NCI-H1694 (cell line): ENCODE measurements around the gene NMD3.
A peak's percentile ranks its signal among the peaks of the same experiment; 100 is the strongest.
"Not testable (repeated sequence)": the region's sequence is repeated elsewhere in the genome, so short reads cannot be mapped to it uniquely, and the experiment has no call there.

ENCODE experiments used
- DNase-seq: peaks from one replicate; lab custom pipeline; 2025; lab: John Stamatoyannopoulos, UW

NMD3 gene

DNA sequence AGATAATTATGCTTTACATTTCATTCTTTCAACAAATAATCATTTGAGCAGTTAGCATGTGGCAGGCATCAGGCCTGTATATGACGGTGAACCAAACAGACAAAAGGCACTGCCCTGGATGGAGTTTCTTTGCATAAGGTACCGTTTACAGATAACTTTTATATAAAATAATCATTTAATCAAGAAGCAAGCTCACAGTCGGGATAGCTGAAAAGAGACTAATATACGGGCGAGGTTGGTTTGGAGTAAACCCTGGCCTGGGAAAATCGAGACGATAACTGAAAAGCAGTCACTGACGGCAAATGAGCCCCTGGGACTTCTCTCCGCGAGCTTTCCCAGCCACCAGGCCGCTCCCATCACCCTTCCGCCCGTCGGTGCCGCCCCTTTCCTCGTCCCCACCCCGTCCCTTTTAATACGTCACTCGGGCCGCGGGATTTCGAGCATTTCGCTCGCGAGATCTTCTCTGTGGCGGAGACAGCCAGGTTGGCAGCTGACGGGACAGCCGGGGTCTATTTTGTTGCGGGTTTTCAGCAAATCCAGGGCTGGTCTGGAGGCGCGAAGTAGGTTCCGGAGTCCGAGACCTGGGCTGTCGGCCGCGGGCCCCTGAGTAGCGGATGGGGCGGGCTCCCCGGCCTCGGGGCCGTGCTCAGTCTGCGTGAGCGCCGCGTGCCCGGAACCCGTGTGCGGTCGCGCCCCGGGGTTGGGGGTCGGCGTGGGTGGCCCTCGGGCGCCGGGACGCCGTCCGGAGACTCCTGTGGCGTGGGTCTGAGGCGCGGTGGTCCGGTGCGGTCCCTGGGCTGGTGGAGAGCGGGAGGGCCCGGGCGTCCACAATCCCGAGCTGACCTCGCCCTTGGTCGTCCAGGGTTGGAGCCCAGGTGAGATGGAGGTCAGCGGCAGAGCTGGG is at the start of gene NMD3:
Gene NMD3, plus strand, starts transcription at position 462 of the 904 bp plus-strand sequence. CDS start 703 bp downstream, outside the sequence.
- DNase-seq: peak; percentile 94

DNA sequence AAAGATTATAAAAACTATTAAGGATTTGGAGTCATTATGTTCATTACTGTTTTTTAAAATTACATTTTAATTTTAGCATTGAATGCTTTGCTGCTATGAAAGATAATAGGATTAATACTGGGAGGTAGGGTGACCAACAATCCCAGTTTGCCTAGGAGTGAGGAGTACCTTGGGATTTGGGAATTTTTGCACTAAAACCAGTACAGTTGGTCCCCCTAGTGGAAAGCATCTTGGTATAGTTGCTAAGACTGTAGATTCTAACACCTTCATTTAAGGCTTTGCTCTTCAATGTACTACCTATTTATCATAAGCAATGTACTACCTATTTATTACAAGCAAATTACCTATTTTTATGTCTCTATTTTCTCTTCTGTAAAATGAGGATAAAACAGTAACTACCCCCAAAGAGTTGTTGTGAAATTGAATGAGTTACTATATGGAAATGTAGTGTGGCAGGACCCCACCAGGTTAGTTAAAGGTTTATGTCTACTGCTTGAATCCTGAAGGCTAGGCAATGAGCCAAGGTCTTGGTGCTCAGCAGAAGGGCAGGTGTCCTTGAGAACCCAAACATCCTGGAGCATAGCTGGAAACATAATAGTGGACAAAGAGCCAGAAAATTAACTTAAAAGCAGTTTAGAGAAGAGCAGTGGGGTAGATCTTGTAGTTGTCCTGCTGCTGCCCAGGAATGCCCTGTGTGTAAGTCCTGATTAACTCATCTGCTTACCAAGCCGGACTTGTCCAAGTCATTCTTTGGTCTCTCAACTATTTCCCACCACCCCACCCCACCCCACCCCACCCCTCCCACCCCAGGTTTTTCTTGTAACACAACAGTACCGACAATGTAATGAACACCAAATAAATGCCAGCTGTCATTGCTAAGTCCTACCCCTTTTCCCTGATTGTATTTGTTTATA is 49.2 kb upstream of the NMD3 start:
- DNase-seq: no peak

DNA sequence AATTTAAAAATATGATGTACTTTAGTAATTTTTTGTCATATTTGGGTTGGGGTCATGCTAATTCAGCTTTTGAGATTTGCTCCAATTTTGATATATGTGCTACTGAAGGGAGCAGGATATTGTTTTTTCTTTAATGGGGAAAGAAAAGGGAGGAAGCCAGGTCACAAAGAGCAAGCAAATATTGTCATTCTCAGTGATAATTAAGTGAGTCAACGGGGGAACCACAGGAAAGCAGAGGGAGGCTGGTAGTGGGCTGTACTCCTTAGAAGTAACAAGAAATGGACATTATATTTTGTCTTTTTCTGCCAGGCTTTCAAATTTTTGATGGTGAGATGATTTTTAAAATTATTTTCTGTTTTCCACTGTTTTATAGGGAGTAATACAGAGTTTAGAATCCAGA is 45.6 kb upstream of the NMD3 start:
- DNase-seq: no peak

DNA sequence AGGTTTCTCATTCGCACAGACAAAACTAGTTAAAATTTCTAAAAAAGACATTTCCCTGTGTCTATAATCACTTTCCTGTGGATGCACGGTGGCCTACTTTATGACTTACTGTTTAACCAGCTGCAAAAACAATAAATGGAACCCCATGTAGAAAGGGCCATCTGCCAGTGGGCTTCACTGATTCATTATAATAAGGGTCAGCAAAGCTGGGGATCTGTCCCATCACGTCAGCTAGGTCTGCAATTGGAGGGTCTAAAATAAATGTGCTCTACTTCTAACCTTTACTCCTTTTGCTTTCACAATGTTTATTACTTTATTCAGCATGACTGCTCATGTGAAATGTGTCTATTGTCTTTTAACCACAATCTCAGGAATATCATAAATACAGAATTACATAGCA is 43.1 kb upstream of the NMD3 start:
- DNase-seq: no peak

DNA sequence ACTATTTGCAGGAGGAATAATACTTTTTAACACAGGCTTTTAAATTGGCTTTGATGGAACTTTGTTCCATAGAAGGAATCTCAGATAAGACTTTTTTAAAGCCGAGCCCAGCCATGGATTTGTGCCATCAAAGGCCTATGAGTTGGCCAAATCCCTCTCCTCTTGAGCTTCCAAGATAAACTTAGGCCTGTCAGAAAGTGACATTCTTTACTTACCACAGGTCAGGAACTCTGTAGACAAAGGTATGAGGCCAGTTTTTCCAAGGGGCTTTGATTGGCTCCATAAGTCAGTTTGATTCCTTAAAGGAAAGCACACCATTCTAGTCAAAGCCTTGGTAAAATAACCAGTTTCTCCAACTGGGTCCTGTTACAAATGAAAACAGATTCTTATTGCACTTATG is 39.7 kb upstream of the NMD3 start:
- not testable (repeated sequence) for DNase-seq

DNA sequence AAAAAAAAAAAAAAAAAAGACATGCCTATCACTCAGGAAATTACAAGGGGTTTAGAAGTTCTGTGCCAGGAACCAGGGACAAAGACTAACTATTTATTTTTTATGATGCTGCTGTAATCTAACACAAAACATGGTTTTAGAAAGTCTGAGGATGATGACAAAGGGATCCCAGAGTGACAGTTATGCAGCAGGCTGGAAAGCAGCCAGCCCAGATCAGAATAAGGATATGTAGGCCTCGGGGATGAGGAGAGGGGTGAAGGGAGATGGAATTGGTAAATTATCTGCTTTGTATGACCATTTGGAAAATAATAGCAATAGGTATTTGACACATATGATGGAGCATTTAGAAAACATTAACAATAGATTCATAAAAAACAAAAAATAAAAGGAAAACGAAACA is 34.1 kb upstream of the NMD3 start:
- DNase-seq: no peak

DNA sequence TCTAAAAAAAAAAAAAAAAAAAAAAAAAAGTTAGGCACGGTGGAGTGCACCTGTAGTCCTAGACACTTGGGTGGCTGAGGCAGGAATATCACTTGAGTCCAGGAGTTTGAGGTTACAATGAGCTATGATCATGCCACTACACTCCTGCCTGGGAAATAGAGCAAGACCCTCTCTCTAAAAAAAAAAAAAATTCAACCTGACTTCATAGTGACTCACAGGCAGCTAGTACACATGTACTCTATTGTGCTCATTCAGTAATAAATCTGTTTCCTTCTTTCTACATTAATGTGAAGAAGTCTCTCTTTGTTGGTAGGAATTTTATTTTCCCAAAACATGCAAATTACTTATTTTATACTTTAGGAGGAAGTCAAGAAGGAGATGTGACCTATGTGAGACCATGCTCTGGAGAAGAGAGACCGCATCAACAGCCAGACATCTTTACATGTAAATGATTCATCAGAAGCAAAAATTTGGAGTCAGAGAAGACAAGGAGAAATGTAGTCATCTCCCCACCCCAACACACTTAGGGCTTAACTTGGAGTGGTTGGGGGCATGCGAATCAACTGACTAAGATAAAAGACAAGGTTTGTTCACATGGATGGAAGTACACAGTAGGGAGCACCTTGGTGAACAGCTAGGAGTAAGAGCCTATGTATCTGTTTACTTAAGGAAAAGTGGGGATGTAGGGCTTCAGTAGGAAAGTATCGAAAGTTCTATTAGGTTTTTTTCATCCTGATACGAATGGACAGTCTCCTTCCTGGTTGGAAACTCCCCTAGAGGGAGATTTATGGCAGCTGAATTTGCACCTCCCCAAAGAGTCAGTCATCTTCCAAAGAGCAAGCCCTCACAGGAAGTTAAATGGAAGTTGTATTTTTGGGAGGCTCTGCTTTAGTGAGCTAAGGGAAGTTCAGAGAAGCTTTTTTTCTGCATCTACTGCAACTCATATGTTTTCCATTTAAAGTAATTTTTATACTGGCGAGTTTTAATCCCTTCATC is 23.0 kb upstream of the NMD3 start:
- DNase-seq: no peak

DNA sequence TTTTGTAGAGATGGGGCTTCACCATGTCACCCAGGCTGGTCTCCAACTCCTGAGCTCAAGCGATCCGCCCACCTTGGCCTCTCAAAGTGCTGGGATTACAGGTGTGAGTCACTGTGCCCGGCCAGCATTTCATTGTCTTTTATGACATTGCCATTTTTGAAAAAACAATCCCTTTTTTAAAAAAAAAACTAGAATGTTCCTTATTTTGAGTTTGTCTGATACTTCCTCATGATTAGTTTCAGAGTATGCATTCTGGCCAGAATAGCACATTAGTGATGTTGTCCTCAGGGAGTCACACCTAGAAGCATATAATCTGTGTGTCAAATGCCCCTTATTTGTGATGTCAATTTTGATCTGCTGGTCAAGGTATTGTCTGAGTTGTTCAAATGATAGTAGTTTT is 21.2 kb upstream of the NMD3 start:
- no peak for DNase-seq

DNA sequence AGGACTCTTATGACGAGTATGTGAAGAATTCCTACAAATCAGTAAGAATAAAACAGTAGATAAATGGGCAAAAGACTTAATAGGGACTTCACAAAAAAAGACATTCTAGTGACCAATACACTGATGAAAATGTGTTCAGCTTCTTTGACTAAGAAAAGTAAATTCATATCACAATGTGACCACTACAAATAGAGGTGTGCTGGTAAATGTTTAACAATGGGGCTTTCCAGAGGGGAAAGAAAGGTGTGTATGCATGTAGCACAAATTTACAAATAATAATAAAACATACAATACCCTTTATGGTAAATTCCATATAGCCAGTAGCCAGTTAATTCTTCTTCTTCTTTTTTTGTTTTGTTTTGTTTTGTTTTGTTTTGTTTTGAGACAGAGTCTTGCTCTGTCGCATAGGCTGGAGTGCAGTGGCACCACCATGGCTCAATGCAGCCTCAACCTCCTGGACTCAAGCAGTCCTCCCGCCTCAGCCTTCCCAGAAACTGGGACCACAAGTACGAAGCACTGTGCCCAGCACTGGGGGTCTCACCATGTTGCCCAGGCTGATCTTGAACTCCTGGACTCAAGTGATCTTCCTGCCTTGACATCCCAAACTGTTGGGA is 17.5 kb upstream of the NMD3 start:
- no peak for DNase-seq

DNA sequence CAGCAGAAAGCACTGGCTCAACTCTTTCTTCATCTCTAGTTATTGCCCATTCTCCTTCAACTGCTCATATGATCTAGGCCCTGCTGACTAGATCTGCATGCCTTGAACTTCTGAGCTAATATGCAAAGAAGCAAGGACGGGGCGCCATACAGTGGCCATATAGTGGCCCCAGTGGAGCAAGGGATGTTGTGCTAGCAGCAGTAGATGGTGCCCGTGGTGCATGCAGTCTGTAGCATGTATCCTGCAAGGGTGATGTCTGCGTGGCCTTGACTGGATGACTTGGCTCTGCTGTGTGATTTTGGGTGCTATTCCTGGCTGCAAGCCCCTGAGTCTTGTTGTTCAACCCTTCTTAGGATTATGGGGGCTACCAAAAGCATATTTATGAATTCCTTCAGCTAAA is 12.2 kb upstream of the NMD3 start:
- DNase-seq: no peak

DNA sequence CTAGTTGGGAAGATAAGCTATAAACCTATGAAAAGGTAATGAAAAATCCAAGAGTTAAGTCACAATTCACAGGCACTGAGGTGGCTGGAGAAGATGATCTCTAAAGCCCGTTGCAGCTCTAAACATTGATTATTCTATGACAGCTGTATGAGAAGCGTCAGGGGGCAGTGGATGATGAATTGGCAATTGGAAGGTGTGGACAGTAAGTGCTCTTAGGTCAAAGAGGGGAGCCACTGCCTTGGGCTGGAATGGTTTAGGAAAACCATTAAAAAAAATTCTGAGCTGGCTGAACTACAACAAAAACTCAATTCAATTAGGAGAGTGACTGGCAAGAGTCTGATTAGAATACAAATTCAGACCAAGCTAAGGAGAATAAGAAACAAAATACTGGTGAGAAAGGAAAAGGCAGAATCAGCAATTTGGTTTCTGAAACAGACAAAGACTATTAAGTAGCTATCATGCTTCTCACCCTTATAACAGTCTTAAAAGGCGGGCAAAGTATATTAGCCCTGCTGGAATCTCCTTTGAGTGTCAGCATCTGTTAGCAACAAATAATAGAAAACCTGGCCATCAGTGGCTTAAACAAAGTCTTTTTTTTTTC is 8.8 kb upstream of the NMD3 start:
- no peak for DNase-seq

DNA sequence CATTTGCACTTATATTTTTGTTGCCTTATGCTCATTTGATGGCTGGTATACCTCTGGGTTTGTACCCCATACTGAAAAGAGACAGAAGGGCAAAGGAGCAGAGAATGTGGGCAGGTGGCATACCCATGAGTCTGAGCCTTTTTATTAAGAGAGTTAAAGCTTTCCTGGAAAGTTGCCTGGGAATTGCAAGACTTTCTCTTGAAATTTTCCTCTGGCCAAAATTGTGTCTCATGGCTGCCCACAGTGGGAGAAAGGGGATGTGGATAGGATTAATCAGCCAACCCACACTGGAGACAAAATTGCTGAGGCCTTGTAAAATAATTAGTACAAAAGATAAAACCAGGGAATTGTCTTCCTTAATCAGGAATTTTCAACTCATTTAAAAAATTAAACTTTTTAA is 8.2 kb upstream of the NMD3 start:
- no peak for DNase-seq

DNA sequence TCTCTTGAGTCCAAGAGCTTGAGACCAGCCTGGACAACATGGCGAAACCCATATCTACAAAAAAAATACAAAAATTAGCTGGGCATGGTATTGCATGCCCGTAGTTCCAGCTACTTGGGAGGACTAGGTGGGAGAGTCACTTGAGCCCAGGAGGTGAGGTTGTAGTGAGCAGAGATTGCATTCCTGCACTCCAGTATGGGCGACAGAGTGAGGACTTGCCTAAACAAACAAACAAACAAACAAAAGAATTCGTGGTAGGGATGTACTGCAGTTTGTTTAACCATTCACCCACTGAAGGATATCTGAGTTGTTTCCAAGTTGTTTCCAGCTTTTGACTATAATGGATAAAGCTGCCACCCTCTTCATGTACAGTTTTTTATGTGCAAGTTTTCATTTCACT is 7.5 kb upstream of the NMD3 start:
- DNase-seq: no peak

DNA sequence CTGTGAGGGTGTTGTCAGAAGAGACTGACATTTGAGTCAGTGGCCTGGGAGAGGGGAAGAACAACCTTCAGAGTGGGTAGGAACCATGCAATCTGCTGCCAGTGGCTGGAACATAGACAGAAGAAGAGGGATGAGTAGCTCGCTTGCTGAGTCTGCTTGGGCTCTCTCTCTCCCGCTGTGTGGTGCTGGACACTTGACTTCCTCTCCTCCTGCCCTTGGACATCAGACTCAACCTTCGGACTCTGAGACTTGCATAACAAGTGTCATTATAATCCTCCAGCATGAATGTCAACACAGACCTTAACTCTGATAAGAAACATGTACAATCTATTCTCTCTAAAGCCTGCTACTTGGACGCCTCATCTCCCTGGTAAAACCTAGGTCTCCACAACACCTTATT is 5.9 kb upstream of the NMD3 start:
- DNase-seq: no peak

DNA sequence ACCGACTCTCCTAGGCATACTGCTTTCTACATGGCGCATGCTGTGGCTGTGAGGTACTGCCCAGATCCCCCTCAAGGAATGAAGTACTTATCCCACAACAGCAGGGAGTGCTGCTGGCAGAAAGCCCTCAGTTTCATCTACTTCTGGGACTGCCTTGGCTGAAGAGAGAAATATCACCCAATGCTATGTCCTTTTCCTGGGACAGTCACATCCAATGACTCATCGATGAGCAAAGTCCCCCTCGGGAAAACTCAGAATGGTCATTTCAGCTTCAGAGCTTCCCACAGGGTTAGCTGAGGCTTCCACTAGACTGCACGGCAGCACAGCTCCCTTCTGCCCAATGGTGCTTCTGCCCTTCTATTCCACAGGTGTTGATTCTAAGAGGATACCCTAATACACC is 3.6 kb upstream of the NMD3 start:
- no peak for DNase-seq

DNA sequence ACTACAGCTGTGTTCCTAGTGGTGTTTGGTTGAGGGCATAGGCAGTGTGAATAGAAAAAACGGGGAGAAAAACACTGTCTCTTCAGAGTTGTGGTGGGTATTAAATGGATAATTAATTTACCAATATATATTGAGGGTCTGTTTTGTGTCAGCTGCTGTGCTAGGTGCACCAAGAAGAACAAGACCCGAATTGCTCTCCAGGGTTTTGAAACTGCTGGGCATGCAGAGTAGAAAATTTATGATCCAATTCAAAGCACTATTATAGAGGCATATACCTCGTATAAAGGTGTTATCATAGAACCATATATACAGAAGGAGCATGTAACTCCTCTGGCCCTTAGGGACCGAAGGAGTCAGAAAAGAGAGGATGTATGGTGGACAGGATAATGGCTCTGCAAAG is 1.6 kb upstream of the NMD3 start:
- no peak for DNase-seq

DNA sequence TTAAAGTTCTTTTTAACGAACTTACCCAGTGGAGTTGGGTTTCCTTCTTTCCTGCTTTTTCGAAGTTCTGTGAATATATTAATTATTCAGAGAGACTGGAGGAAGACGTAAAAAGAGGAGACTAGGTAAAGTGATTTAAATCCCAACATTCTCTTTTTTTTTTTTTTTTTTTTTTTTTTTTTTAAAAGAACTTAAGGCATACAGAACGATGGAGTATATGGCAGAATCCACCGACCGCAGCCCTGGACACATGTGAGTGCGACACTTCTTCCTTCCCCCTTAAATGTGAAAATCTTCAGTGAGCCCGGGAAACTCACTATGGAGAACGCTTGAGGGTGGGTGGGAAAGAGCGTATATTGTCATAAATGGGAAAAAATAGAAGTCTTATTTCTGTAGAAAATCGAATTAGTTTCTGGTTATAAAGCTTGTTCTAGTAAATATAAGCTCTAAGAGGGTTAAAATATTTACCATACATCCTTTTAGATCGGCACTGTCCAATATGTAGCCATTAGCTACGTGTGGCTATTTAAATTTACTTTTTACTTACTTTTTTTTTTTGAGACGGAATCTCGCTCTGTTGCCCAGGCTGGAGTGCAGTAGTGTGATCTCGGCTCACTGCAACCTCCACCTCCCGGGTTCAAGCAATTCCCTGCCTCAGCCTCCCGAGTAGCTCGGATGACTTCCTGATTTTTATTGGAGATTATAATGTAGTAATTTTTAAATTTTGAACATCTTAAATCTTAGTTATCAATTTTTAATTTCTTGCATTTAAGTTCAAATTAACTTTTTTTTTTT is 892 bp downstream of the NMD3 start:
- DNase-seq: no peak

DNA sequence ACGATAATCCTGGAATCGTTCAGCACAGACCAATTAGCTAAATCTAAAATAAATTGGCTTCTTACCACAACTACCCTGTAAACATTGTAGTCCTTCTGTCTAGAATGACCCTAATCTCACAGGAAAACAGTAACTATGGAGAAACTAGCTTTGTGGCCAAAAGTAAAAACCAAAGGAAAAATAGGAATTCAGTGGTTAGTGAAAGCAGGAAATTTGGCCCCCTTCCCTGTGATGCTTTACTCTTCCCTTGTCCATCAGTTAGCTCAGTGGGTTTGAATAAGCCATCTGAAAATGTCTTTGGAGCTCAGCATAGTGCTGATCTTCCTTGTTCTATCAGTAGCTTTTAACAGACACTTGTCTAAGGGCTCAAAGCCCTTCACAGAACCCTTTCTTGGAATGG is 1.6 kb downstream of the NMD3 start:
- no peak for DNase-seq

DNA sequence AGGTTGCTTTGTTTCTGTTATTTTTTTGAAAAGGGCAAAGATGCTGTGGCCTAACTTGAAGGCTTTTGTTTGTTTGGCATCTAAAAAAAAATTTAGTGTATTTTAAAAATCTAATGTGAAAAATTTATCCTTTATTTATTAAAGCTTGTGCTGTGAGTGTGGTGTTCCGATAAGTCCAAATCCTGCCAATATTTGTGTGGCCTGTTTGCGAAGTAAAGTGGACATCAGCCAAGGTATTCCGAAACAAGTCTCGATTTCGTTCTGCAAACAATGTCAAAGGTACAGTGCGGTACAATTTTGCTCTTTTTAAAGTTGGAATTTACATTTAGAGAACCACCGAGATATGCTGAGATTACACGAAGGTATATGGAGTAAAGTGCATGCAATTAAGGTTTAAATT is 3.7 kb downstream of the NMD3 start:
- no peak for DNase-seq

DNA sequence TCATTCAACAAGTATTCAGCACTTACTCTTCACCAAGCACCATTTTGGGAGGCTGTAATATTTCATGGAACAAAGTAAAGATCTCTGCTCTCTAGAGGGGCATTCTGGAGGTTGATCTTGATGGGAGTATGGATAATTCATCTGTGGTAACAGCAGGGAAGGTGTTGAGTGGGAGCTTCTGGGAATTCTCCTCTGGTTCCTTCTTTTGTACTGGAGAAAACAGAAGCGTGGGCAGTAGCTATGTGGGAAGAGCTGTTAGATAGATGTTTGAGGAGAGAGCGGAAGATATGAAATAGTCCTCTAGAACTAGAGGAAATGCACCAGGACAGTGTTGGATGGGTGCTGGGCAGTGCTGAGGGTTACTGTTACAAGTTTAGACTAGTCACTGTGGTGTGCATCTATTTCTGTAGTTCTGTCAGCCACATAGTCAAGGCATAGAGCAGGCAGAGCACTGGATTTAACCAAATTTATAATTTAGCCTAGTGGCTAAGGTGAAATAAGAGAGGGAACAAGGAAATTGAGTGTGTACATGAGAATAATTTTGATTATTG is 9.6 kb downstream of the NMD3 start:
- no peak for DNase-seq
